Ectodermal cell (in vitro differentiated cells): ENCODE results near the gene RAB19. TPM values are rescaled to one million over a fixed set of nuclear protein-coding genes. Genes with fewer than 3 reads are reported as not detected.

Experiments used
- H3K27ac ChIP-seq: 2 replicates; pipeline ENCODE4 v1.7.0; 2013; ENCODE audit warnings: mild to moderate bottlenecking, low read depth, low read length; ENCODE audit not compliant: insufficient read depth, poor library complexity, severe bottlenecking
- H3K27me3 ChIP-seq: 2 replicates; pipeline ENCODE4 v1.7.0; 2013; ENCODE audit warnings: mild to moderate bottlenecking, low read length; ENCODE audit not compliant: insufficient read depth, control insufficient read depth, poor library complexity, severe bottlenecking
- H3K36me3 ChIP-seq: one replicate; pipeline ENCODE4 v1.7.0; 2013; ENCODE audit warnings: low read length; ENCODE audit not compliant: control insufficient read depth, insufficient read depth
- H3K4me1 ChIP-seq: one replicate; pipeline ENCODE4 v1.7.0; 2013; ENCODE audit warnings: low read length; ENCODE audit not compliant: control insufficient read depth, insufficient read depth
- H3K4me3 ChIP-seq: 2 replicates; pipeline ENCODE4 v1.7.0; 2013; ENCODE audit warnings: low read depth, low read length, control low read depth; ENCODE audit not compliant: insufficient read depth
- H3K9me3 ChIP-seq: 2 replicates; pipeline ENCODE4 v1.7.0; 2013; ENCODE audit warnings: mild to moderate bottlenecking, low read length, moderate library complexity; ENCODE audit not compliant: control insufficient read depth
- WGBS, 2 experiments: methylation state at CpG; one replicate each; pipeline ENCODE4 v1.1.7; 2013; ENCODE audit warnings: missing lambda C conversion rate in 2 of 2; 5-methylcytosine and 5-hydroxymethylcytosine counted together
- polyA plus RNA-seq, 4 experiments: library from polyadenylated mRNA; stranded (reverse); fragments of 50-300 nt; gene quantifications; one replicate each; pipeline ENCODE4 v1.2.3, GENCODE V29; 2013

Gene RAB19
- polyA plus RNA-seq (2013, experiment 1 of 4) = 1.8 TPM
- 2.5 TPM for polyA plus RNA-seq (2013, experiment 2 of 4)
- 1.5 TPM for polyA plus RNA-seq (2013, experiment 3 of 4)
- polyA plus RNA-seq (2013, experiment 4 of 4) = 1.3 TPM

GRCh38 chr7:140403878-140404564 lies at the start of gene RAB19:
RAB19 (plus strand) TSS chr7:140404058; CDS start chr7:140407647, 3,589 bp downstream.
- no peaks in the 10 kb centered on the region for H3K27me3 ChIP-seq
- no peak within 1 kb of the TSS for H3K27ac ChIP-seq
- H3K4me3 ChIP-seq = peak within 1 kb of the TSS; percentile 40
- peaks cover 5% of the 10 kb centered on the region for H3K4me1 ChIP-seq
- 38 to 47% methylated on average over 22 of the region's 22 CpGs for WGBS, 2 experiments
- H3K9me3 ChIP-seq = no peaks in the 10 kb centered on the region
- no peaks in the 10 kb centered on the region for H3K36me3 ChIP-seq

GRCh38 chr7:140358024-140358411 lies 45.8 kb upstream of the RAB19 start:
- H3K27me3 ChIP-seq = no peaks in the 10 kb centered on the region
- H3K27ac ChIP-seq = no peak overlapping the region
- no peak overlapping the region for H3K4me3 ChIP-seq
- 93 to 98% methylated on average over 3 of the region's 3 CpGs for WGBS, 2 experiments
- no peaks in the 10 kb centered on the region for H3K9me3 ChIP-seq
- no peaks in the 10 kb centered on the region for H3K4me1 ChIP-seq
- no peaks in the 10 kb centered on the region for H3K36me3 ChIP-seq

- Histone ChIP-seq H3K4me1 (no peaks in the 10 kb centered on the region), H3K27ac (no peak overlapping the region), H3K36me3 (peaks cover under 1% of the 10 kb centered on the region), H3K9me3 (no peaks in the 10 kb centered on the region), H3K27me3 (no peaks in the 10 kb centered on the region), H3K4me3 (no peak overlapping the region)
- whole genome bisulfite sequencing, 2 experiments = 87 to 94% methylated on average over 10 of the region's 10 CpGs
These were observed 45.3 kb upstream of the RAB19 start for GRCh38 chr7:140358412-140359051.

GRCh38 chr7:140360697-140361229 lies 43.1 kb upstream of the RAB19 start:
- Histone ChIP-seq H3K4me1 (no peaks in the 10 kb centered on the region), H3K9me3 (no peaks in the 10 kb centered on the region), H3K4me3 (no peak overlapping the region), H3K27ac (no peak overlapping the region), H3K27me3 (no peaks in the 10 kb centered on the region), H3K36me3 (peaks cover 10% of the 10 kb centered on the region)
- 88 to 96% methylated on average over 5 of the region's 6 CpGs for WGBS, 2 experiments

GRCh38 chr7:140364819-140365218 lies 39.0 kb upstream of the RAB19 start:
- Histone ChIP-seq H3K4me3 (no peak overlapping the region), H3K27me3 (no peaks in the 10 kb centered on the region), H3K9me3 (no peaks in the 10 kb centered on the region), H3K4me1 (no peaks in the 10 kb centered on the region), H3K27ac (no peak overlapping the region), H3K36me3 (peaks cover 10% of the 10 kb centered on the region)
- WGBS, 2 experiments = 98 to 99% methylated on average over 2 to 3 of the region's 3 CpGs

GRCh38 chr7:140367528-140367927 lies 36.3 kb upstream of the RAB19 start:
- no peak overlapping the region for H3K27ac ChIP-seq
- no peaks in the 10 kb centered on the region for H3K27me3 ChIP-seq
- H3K4me3 ChIP-seq = no peak overlapping the region
- H3K36me3 ChIP-seq = peaks cover 10% of the 10 kb centered on the region
- no peaks in the 10 kb centered on the region for H3K9me3 ChIP-seq
- 84 to 85% methylated on average over 9 of the region's 9 CpGs for WGBS, 2 experiments
- no peaks in the 10 kb centered on the region for H3K4me1 ChIP-seq

- peaks cover 3% of the 10 kb centered on the region for H3K36me3 ChIP-seq
- no peak overlapping the region for H3K4me3 ChIP-seq
- no peaks in the 10 kb centered on the region for H3K9me3 ChIP-seq
- no peaks in the 10 kb centered on the region for H3K4me1 ChIP-seq
- no peak overlapping the region for H3K27ac ChIP-seq
- WGBS, 2 experiments = 90 to 91% methylated on average over 2 to 4 of the region's 4 CpGs
- H3K27me3 ChIP-seq = no peaks in the 10 kb centered on the region
These were observed 34.6 kb upstream of the RAB19 start for GRCh38 chr7:140369294-140369693.

- peaks cover 15% of the 10 kb centered on the region for H3K36me3 ChIP-seq
- H3K4me3 ChIP-seq = no peak overlapping the region
- H3K27ac ChIP-seq = no peak overlapping the region
- H3K27me3 ChIP-seq = no peaks in the 10 kb centered on the region
- WGBS, 2 experiments = 93 to 96% methylated on average over 9 of the region's 9 CpGs
- no peaks in the 10 kb centered on the region for H3K4me1 ChIP-seq
- no peaks in the 10 kb centered on the region for H3K9me3 ChIP-seq
These were observed 28.5 kb upstream of the RAB19 start for GRCh38 chr7:140375323-140375722.

- H3K4me3 ChIP-seq = no peak overlapping the region
- H3K27ac ChIP-seq = no peak overlapping the region
- no peaks in the 10 kb centered on the region for H3K9me3 ChIP-seq
- 97 to 98% methylated on average over 8 of the region's 8 CpGs for WGBS, 2 experiments
- no peaks in the 10 kb centered on the region for H3K27me3 ChIP-seq
- H3K4me1 ChIP-seq = no peaks in the 10 kb centered on the region
- peaks cover 15% of the 10 kb centered on the region for H3K36me3 ChIP-seq
These were observed 27.7 kb upstream of the RAB19 start for GRCh38 chr7:140375892-140376730.
